HEK293 (cell line): ENCODE results near the gene FOXK2.

Experiments
- ZBTB48 ChIP-seq: fragments of 450-650 bp; formaldehyde crosslinking; IDR thresholded peaks from 2 replicates; pipeline ENCODE4 v1.5.1; 2016; ENCODE audit warnings: missing biosample characterization, missing genetic modification characterization
- TF ChIP-seq, protein P1 (sequence below): fragments of 450-650 bp; formaldehyde crosslinking; IDR thresholded peaks from 2 replicates; pipeline ENCODE4 v1.5.1; 2016; ENCODE audit warnings: missing biosample characterization, missing genetic modification characterization
- TF ChIP-seq, protein P2 (sequence below): fragments of 450-650 bp; formaldehyde crosslinking; IDR thresholded peaks from 2 replicates; pipeline ENCODE4 v1.5.1; 2016; ENCODE audit warnings: missing biosample characterization, missing genetic modification characterization, borderline replicate concordance

DNA sequence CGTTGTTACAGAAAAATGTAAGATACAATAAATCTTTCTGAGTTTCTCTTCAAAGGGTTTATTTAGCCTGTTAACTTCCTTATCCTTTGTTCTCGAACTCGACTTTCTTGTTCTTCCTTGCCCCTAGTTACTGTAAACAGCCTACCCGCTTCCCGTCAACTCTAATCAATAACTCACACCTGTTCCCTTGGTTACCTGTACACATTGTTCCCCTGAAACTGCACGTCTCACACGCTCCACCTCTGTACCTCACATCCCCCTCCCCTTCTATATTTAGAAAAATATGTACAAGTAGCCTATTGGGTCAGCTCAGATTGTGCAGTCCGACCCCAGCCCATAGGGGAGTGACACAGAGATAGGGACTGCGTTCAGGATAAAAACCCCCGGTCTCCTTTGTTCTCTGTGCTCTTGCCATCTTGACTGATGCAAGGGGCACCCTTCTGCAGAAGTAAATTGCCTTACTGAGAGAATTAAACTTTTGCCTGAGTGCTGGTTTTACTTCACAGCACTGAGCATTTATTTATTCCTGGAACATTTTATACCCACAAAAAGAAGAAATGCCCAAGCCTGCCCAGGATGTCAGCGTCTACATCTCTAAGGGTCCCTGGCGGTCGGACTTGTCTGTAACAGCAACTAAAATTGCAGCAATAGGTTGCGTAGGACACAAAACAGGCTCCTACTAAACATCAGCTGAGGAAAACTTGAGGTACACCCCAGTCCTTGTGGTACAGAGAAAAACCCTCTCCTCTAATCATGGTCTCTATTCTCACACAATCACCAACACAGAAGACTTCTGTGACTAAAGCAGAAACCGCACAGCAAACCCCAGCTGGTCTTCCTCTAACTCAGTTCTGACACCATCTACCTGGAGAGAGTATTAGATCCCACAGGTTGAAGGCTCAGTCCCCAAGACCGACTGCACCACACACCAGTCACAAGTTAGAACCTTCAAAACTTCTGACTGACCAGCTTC is 117.4 kb downstream of the FOXK2 start:
- TF ChIP-seq, protein P1, sequence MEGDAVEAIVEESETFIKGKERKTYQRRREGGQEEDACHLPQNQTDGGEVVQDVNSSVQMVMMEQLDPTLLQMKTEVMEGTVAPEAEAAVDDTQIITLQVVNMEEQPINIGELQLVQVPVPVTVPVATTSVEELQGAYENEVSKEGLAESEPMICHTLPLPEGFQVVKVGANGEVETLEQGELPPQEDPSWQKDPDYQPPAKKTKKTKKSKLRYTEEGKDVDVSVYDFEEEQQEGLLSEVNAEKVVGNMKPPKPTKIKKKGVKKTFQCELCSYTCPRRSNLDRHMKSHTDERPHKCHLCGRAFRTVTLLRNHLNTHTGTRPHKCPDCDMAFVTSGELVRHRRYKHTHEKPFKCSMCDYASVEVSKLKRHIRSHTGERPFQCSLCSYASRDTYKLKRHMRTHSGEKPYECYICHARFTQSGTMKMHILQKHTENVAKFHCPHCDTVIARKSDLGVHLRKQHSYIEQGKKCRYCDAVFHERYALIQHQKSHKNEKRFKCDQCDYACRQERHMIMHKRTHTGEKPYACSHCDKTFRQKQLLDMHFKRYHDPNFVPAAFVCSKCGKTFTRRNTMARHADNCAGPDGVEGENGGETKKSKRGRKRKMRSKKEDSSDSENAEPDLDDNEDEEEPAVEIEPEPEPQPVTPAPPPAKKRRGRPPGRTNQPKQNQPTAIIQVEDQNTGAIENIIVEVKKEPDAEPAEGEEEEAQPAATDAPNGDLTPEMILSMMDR (tag by site-specific recombination): no peak
- no peak for TF ChIP-seq ZBTB48 (tag by site-specific recombination)
- TF ChIP-seq, protein P2, sequence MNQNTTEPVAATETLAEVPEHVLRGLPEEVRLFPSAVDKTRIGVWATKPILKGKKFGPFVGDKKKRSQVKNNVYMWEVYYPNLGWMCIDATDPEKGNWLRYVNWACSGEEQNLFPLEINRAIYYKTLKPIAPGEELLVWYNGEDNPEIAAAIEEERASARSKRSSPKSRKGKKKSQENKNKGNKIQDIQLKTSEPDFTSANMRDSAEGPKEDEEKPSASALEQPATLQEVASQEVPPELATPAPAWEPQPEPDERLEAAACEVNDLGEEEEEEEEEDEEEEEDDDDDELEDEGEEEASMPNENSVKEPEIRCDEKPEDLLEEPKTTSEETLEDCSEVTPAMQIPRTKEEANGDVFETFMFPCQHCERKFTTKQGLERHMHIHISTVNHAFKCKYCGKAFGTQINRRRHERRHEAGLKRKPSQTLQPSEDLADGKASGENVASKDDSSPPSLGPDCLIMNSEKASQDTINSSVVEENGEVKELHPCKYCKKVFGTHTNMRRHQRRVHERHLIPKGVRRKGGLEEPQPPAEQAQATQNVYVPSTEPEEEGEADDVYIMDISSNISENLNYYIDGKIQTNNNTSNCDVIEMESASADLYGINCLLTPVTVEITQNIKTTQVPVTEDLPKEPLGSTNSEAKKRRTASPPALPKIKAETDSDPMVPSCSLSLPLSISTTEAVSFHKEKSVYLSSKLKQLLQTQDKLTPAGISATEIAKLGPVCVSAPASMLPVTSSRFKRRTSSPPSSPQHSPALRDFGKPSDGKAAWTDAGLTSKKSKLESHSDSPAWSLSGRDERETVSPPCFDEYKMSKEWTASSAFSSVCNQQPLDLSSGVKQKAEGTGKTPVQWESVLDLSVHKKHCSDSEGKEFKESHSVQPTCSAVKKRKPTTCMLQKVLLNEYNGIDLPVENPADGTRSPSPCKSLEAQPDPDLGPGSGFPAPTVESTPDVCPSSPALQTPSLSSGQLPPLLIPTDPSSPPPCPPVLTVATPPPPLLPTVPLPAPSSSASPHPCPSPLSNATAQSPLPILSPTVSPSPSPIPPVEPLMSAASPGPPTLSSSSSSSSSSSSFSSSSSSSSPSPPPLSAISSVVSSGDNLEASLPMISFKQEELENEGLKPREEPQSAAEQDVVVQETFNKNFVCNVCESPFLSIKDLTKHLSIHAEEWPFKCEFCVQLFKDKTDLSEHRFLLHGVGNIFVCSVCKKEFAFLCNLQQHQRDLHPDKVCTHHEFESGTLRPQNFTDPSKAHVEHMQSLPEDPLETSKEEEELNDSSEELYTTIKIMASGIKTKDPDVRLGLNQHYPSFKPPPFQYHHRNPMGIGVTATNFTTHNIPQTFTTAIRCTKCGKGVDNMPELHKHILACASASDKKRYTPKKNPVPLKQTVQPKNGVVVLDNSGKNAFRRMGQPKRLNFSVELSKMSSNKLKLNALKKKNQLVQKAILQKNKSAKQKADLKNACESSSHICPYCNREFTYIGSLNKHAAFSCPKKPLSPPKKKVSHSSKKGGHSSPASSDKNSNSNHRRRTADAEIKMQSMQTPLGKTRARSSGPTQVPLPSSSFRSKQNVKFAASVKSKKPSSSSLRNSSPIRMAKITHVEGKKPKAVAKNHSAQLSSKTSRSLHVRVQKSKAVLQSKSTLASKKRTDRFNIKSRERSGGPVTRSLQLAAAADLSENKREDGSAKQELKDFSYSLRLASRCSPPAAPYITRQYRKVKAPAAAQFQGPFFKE: no peak
